ENCODE measurements around the gene S100A6.
"Not testable (repeated sequence)": the region's sequence is repeated elsewhere in the genome, so short reads cannot be mapped to it uniquely, and the experiment has no call there.

S100A6 gene

GRCh38 chr1:153563483-153563901, 27.7 kb upstream of the S100A6 start:
- no peak for DNase-seq

GRCh38 chr1:153562021-153562420, 26.2 kb upstream of the S100A6 start:
- DNase-seq, result not testable (repeated sequence)

GRCh38 chr1:153561466-153561985, 25.7 kb upstream of the S100A6 start:
- no peak for DNase-seq

DNA sequence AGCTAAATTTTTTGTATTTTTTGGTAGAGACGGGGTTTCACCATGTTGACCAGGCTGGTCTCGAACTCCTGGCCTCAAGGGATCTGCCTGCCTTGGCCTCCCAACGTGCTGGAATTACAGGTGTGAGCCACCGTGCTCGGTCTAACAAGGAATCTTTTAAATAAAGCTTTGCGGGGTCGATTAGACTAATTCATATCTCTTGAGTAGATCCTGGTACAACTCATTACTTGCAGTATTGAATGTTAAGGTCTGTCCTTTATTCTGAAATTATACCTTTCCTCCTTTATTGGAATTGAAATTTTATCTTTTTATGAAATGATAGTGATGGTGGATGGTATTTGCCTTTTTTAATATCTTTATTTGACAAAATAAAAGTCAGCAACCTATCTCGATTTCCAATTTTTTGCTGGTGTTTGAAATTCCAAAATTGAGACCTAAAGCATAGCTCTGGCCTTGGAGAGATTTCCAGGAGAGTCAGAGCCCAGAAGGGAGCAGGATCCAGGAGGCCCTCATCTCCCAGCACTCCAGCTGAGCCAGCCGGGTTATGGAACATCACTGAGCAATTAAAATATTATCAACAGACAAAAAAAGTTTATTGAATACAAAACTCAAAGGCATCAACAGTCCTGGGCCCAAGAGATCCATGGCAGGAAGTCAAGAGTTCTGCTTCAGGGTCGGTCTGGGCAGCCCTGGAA, 25.1 kb upstream of the S100A6 start:
- DNase-seq, result no peak

DNA sequence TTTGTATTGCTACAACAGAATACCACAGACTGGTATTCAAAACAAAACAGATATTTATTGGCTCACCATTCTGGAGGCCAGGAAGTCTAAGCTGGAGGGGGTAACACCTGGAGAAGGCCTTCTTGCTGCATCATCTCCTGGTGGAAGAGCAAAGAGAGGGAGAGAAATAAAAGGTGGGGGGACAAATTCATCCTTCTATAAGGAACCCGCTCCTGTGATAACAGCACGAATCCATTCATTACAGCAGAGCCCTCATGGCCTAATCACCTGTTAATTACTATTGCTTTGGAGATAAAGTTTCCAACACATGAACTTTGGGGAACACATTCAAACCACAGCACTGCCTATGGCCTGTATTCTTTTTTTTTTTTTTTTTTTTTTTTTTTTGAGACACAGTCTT, 24.4 kb upstream of the S100A6 start:
- no peak for DNase-seq

DNA sequence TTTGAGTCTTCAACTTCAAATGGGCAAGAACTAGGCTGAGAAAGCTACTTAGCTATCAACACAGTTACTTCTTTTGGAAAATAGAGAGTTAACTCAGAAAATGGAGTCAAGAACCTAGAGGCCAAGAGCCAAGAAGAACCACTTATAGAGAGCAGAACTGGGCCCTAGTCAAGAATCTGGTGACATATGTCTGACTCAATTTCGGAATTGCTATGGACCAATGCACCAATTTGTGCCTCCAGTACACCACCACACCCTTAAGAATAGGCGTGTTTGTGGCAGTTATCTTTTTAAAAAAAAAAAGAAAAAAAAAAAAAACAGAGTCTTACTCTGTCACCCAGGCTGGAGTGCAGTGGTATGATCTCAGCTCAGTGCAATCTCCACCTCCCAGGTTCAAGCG, 22.1 kb upstream of the S100A6 start:
- DNase-seq, result no peak

DNA sequence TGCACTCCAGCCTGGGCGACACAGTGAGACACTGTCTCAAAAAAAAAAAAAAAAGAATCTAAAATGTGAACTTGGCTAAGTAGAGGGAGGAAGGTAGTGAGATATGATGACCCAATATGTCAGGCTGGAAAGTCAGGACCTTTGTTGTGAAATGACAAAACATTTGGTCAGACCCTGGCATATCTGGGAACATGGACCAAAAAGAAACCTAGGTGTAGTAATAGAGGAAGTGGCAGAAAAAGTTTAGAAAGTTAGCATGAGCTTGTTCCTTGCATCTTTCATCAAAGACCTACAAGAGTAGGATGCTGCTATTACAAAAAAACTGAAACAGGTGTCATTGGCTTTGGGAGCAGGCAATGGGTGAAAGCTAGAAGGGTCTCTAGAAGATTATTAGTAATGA, 20.6 kb upstream of the S100A6 start:
- DNase-seq, result no peak

GRCh38 chr1:153553830-153554541, 18.2 kb upstream of the S100A6 start:
- no peak for DNase-seq

GRCh38 chr1:153553096-153553495, 17.3 kb upstream of the S100A6 start:
- no peak for DNase-seq

DNA sequence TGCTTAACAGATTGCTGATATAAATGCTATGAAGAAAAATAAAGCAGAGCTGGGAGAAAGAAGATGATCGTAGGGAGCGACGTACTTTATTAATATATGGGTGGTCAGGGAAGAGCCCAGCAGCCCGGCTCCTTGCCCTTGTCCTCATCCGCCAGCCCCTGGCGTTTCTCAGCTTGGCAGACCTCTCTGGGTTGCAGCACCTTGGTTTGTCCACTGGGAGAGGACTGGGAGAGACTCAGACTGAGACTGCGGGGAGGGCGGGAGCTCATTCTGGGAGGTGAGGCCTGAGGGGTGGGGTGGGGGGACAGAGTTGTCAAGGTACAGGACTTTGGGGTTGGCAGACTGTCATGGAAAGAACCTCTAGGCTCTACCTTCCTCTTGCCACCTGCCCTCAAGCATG, 16.5 kb upstream of the S100A6 start:
- DNase-seq, result no peak

GRCh38 chr1:153550827-153551500, 15.2 kb upstream of the S100A6 start:
- no peak for DNase-seq

- DNase-seq, result no peak
These were observed 14.6 kb upstream of the S100A6 start for GRCh38 chr1:153550398-153550758.

DNA sequence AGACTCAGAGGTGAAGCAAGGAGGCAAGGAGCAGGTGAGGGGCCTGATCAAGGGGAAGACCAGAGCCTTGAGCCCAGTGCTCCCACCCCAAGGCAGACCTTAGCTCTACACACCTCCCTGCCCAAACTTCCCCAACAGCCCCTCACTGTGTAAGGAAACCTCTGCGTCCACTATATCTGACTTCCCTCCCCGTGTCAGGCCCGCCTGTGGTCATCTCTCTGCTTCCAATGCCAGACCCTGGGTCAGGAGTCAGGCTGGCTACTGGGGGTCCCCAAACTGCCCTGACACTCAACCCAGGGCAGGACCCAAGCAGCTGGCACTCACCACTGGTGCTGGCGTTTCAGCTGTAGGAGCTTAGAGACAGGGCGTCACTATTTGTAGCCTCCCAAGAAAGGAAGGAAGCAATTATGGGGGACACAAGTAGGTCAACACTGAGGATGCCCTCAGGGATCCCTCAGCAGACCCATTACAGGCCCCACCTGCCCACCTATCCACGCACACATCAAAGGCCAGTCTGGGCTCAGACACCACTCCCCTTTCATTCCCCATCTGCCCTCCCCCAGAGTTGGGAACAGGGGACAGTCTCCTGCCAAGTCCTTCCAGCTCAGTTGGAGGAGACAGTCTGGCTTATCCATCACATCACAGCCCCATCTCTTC, 14.1 kb upstream of the S100A6 start:
- DNase-seq, result no peak

DNA sequence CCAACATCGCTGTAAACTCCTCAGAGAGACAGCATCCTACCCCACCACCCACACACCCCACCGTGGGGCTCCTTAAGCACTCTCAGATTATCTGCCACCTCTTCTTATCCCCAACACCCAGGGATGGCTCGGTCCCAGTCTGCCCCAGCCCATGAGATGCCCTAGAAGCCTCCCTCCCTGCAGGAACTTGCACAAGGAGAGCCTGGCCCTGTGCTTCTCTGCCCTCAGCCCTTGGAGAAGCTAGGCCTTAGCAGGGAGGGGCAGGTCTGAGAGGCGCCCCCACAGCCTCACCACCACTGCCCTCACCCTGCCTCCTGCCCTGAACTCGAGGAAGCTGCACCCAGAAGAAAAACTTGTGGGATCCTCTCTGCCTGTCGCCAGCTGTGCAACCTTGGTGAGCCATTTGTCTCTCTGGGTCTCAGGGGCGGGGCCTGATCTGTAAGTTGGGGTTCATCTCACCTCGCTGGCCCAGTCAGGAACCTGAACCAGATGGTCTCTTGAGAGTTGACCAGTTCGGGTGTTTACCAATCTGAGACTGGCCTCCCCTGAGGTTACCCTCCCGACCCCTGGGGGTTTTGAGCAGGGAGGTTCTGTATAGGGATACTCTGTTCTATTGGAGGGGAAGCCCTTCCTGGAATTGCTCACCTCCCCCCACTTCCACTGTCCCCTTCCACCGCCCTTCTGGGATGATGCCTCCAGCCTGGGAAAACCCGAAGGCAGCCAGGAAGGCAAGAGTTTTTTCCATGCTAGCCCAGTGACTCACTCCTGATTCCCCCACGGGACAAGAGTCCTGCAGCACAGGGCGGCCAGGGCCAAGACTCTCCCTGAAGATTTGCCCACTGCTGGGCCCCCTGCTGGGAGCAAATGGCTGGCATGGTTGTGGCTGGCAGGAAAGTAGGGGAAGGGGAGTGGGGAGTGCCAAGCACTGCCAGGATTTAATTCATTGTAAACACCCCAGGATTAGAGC, 13.2 kb upstream of the S100A6 start, which contains the start of gene S100A3:
TSS of gene S100A3 (minus strand) at position 537 of the 967 bp plus-strand sequence. CDS start 773 bp downstream, outside the sequence.
- no peak for DNase-seq

DNA sequence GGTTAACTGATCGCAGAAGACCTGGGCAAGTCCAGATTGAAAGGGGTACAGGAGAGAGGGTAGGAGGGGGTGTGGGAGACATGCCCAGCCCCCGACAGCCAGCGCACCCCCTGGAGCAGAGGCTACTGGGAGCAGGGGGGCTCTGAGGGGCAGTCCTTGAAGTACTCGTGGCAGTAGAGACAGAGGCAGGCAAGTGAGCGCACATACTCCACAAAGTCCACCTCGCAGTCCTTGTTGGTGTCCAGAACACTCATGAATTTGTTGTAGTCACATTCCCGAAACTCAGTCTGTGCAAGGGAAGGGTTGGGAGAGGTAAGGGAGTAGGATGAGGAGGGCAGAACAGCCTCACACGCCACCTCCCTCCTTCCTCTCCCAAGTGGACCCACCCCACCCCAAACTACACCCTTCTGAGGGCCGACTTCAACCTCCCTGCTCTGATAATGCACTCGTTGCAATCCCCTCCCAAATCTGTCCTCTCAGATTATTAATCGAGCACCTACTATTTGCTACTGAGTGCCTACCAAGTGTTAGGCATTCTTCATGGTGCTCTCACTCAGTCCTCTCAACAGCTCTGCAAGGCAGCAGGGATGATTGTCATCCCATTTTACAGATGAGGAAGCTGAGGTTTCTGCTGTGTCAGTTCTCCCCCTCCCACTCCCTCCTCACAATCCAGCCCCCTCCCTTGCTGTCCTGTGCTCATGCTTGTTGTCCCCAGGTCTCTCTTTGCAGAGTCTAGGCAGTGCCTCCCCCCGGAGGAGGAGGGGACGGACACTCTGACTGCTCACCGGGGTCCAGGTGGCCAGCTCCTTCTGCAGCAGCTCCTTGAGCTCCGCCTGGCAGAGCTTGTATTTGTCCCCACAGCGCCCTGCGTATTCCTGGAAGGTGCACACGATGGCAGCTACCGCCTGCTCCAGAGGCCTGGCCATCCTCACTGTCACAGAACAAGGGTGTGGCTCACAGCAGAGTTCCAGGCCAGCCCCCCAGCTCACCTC, 12.1 kb upstream of the S100A6 start:
- DNase-seq, result no peak

DNA sequence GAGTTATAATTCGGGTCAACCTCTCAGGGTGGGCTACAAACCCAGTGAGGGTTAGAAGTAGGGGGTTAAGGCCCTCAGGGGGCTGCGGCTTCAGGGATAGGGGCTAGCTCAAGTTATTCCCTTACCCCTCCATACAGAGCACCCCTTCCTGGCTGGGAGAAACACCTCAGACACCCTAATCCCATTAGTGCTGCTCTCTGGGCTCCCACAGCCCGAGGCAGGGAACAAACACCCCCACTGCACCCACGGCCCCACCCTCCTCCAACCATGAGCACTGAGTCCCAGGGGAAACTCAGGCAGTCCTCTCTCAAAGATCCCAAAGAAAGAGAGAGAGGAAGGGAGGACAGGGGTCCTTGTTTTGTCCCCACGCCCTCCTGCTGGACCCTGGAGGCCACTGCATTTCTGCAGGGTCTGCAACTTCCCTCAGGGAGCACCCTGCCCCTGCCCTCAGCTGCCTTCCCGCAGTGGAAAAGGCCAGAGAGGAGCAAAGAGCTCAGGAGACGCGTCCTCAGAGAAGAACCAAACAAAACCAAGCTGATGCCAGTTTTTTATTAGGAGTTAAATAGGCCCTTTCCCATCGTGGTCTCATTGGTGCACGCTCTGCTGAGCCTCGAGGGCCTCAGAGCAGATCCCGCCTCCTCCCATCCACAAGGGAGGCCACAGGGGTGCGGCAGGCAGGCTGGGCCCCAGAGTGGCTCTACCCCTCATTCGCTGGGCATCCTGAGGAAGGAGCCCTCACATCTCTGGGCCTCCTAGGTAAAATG, 11.2 kb upstream of the S100A6 start:
- DNase-seq, result no peak

GRCh38 chr1:153546371-153546770, 10.6 kb upstream of the S100A6 start:
- DNase-seq, result no peak

DNA sequence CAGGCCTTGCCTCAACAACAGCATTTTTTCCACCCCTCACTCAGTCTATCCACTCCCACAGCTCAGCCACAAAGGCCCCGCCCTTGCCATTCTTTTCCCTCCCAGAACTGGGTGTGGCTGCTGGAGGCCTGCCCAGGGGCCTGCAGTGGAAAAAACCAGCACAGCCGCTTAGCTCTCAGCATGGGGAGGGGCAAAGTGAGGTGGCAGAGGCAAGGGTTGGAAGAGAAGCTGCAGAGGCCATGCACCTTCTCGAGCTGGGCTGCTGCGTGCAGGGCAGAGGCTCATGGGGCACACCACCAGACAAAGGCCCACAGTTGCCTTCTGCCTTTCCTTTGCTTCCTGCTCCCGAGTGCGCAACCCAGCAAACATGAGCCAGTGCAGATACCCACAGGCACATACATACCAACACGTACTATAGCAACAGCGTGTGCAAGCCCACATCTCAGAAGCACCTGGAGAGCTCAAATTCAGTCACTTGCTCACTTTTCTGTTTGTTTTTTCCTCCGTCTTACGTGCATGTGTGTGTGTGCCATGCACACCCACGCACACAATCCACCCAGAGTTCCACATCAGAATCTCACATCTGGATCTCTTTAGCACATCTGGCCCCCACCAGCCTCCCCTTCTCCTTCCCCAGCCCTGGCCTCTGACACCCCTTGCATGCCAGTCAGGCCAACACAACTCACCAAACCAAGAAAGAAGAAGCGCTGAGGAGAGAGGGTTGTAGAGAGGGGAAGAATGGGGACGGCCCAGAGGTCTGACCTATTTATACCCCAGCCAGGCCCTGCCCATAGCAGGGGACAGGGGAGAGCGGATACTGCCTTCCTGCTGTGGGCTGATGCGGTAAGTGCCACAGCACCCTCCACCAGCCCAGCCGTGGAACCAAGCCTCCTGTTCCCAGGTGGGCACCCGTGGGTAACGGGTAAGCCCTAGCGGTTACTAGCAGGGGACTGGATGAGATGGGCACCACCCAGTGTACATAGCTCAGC, 9.6 kb upstream of the S100A6 start, which contains the start of gene S100A4:
TSS of gene S100A4 (minus strand) at position 740 of the 989 bp plus-strand sequence. CDS start 1,012 bp downstream, outside the sequence.
- DNase-seq, result peak; percentile 60
